ENCODE results near the gene PDSS2.

- TF ChIP-seq EZH2 (IDR thresholded peaks at IDR 0.05; ENCODE audit: borderline replicate concordance, low read length) = no peak
- TF ChIP-seq, protein P1, sequence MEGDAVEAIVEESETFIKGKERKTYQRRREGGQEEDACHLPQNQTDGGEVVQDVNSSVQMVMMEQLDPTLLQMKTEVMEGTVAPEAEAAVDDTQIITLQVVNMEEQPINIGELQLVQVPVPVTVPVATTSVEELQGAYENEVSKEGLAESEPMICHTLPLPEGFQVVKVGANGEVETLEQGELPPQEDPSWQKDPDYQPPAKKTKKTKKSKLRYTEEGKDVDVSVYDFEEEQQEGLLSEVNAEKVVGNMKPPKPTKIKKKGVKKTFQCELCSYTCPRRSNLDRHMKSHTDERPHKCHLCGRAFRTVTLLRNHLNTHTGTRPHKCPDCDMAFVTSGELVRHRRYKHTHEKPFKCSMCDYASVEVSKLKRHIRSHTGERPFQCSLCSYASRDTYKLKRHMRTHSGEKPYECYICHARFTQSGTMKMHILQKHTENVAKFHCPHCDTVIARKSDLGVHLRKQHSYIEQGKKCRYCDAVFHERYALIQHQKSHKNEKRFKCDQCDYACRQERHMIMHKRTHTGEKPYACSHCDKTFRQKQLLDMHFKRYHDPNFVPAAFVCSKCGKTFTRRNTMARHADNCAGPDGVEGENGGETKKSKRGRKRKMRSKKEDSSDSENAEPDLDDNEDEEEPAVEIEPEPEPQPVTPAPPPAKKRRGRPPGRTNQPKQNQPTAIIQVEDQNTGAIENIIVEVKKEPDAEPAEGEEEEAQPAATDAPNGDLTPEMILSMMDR (conservative IDR thresholded peaks at IDR 0.05 in 1 of 2, IDR thresholded peaks at IDR 0.05 in 1 of 2; ENCODE audit: extremely low read depth in 1 of 2, insufficient read depth in 1 of 2, low read depth in 1 of 2, low read length in 2 of 2) = no peak
Measured at GRCh38 chr6:107319906-107320530, 139.3 kb downstream of the PDSS2 start.

Data from mammary epithelial cell (primary cell).